ENCODE data around the gene CEP78.

The CEP78 gene

GRCh38 chr9:78309066-78309465 is 73.2 kb downstream of the CEP78 start:
- H3K4me3 ChIP-seq (ENCODE audit: low read depth, low read length): no peak overlapping the region
- TF ChIP-seq MAX (IDR thresholded peaks at IDR 0.05; ENCODE audit: low read depth, low read length): no peak
- DNase-seq (ENCODE audit: low read depth): no peak

GRCh38 chr9:78311075-78311474 is 75.2 kb downstream of the CEP78 start:
- no peak for DNase-seq (ENCODE audit: low read depth)
- no peak for TF ChIP-seq MAX (IDR thresholded peaks at IDR 0.05; ENCODE audit: low read depth, low read length)
- TF ChIP-seq CTCF (IDR thresholded peaks at IDR 0.05; ENCODE audit: low read depth, low read length): no peak
- TF ChIP-seq MYC (IDR thresholded peaks at IDR 0.05; ENCODE audit: low read depth, low read length): no peak
- H3K4me3 ChIP-seq (ENCODE audit: low read depth, low read length): no peak overlapping the region

GRCh38 chr9:78311886-78312524 is 76.1 kb downstream of the CEP78 start:
- TF ChIP-seq CTCF (IDR thresholded peaks at IDR 0.05; ENCODE audit: low read depth, low read length) (no peak), MYC (IDR thresholded peaks at IDR 0.05; ENCODE audit: low read depth, low read length) (no peak), POLR2A (IDR thresholded peaks at IDR 0.05; ENCODE audit: extremely low read depth, insufficient read length) (no peak), MAX (IDR thresholded peaks at IDR 0.05; ENCODE audit: low read depth, low read length) (no peak)
- no peak overlapping the region for H3K4me3 ChIP-seq (ENCODE audit: low read depth, low read length)
- no peak for DNase-seq (ENCODE audit: low read depth)

- no peak overlapping the region for H3K4me3 ChIP-seq (ENCODE audit: low read depth, low read length)
- TF ChIP-seq POLR2A (IDR thresholded peaks at IDR 0.05; ENCODE audit: extremely low read depth, insufficient read length): no peak
- TF ChIP-seq CTCF (IDR thresholded peaks at IDR 0.05; ENCODE audit: low read depth, low read length): no peak
- TF ChIP-seq MAX (IDR thresholded peaks at IDR 0.05; ENCODE audit: low read depth, low read length): no peak
- no peak for TF ChIP-seq MYC (IDR thresholded peaks at IDR 0.05; ENCODE audit: low read depth, low read length)
- DNase-seq (ENCODE audit: low read depth): no peak
Observed at GRCh38 chr9:78314550-78314949, 78.7 kb downstream of the CEP78 start.

- TF ChIP-seq POLR2A (IDR thresholded peaks at IDR 0.05; ENCODE audit: extremely low read depth, insufficient read length) (no peak), MYC (IDR thresholded peaks at IDR 0.05; ENCODE audit: low read depth, low read length) (no peak), MAX (IDR thresholded peaks at IDR 0.05; ENCODE audit: low read depth, low read length) (no peak), CTCF (IDR thresholded peaks at IDR 0.05; ENCODE audit: low read depth, low read length) (no peak)
- H3K4me3 ChIP-seq (ENCODE audit: low read depth, low read length): no peak overlapping the region
- no peak for DNase-seq (ENCODE audit: low read depth)
Observed at GRCh38 chr9:78314953-78315870, 79.3 kb downstream of the CEP78 start.
